Thyroid gland (tissue), 4 donors: ENCODE results near the gene ASCC2. TPM values are rescaled to one million over a fixed set of nuclear protein-coding genes. Genes with fewer than 3 reads are reported as not detected.
A peak's percentile ranks its signal among the peaks of the same experiment; 100 is the strongest.

ENCODE experiments used
- DNase-seq, 2 donors: peaks; one replicate each; pipeline ENCODE4 v3.0.0-alpha.2; 2019
- H3K27ac ChIP-seq, 3 donors: fragments of 200-600 bp; sonication (generic); 1 replicate in 2 of 3; 2 replicates in 1 of 3; pipeline ENCODE4 v1.5.1; 2016 to 2019; ENCODE audit warnings: mild to moderate bottlenecking in 1 of 3, moderate library complexity in 1 of 3
- H3K27me3 ChIP-seq: fragments of 200-600 bp; sonication (generic); one replicate; pipeline ENCODE4 v1.5.1; 2019
- H3K36me3 ChIP-seq, 2 donors: fragments of 200-600 bp; sonication (generic); one replicate each; pipeline ENCODE4 v1.5.1; 2016 to 2019
- H3K4me1 ChIP-seq, 2 donors: fragments of 200-600 bp; sonication (generic); one replicate each; pipeline ENCODE4 v1.5.1; 2017 to 2019
- H3K4me3 ChIP-seq, 3 donors: fragments of 200-600 bp; sonication (generic); replicated peaks in 1 of 3; 1 replicate in 2 of 3; 2 replicates in 1 of 3; pipeline ENCODE4 v1.5.1; 2016; ENCODE audit warnings: mild to moderate bottlenecking in 1 of 3
- H3K9me3 ChIP-seq: fragments of 200-600 bp; sonication (generic); one replicate; pipeline ENCODE4 v1.5.1; 2017
- CTCF ChIP-seq, 6 experiments: fragments of 200-600 bp in 3 of 6; fragments of 450-650 bp in 3 of 6; sonication (generic) in 3 of 6; IDR thresholded peaks; one replicate each; pipeline ENCODE4 v1.5.1; 2016 to 2019; ENCODE audit warnings: antibody characterized with exemption in 6 of 6, mild to moderate bottlenecking in 2 of 6, inconsistent platforms in 1 of 6, moderate library complexity in 1 of 6
- POLR2A ChIP-seq, 2 donors: fragments of 450-650 bp; IDR thresholded peaks; one replicate each; pipeline ENCODE4 v1.6.1; 2017; ENCODE audit warnings: antibody characterized with exemption in 2 of 2, mild to moderate bottlenecking in 2 of 2, moderate library complexity in 1 of 2
- WGBS, 2 donors: methylation state at CpG; one replicate each; pipeline ENCODE4 v1.1.5; 2017; 5-methylcytosine and 5-hydroxymethylcytosine counted together
- intact Hi-C: fragments of 100-400 bp; cut with DNase I; formaldehyde crosslinking; loops from one replicate; pipeline ENCODE4 v1.15.1; 2023
- total RNA-seq, 4 donors: library from RNA; depleted of rRNA; stranded (reverse); fragments of >200 nt; gene quantifications; one replicate each; pipeline ENCODE4 v1.2.3, GENCODE V29; 2016

ASCC2 gene
- total RNA-seq, 4 donors from 2014 or later = 47.6 to 66.8 (median 51.3) TPM

- Histone ChIP-seq H3K4me1 (no peaks in the 10 kb centered on the region), H3K4me3 (no peak overlapping the region), H3K27ac (no peak overlapping the region), H3K9me3 (no peaks in the 10 kb centered on the region), H3K36me3 (no peaks in the 10 kb centered on the region), H3K27me3 (no peaks in the 10 kb centered on the region)
- TF ChIP-seq POLR2A (IDR thresholded peaks at IDR 0.05) = no peak
- no peak for TF ChIP-seq CTCF (IDR thresholded peaks at IDR 0.05)
- 90 to 93% methylated on average over 9 to 14 of the region's 16 CpGs for WGBS, 2 donors
- DNase-seq = no peak
- intact Hi-C loops = no loop called here
Observed at GRCh38 chr22:29753808-29754657, 84.0 kb downstream of the ASCC2 start.

- WGBS, 2 donors = 100% methylated on average over 2 of the region's 2 CpGs
- no peak for TF ChIP-seq CTCF (IDR thresholded peaks at IDR 0.05)
- TF ChIP-seq POLR2A (IDR thresholded peaks at IDR 0.05) = no peak
- H3K4me1 ChIP-seq = no peaks in the 10 kb centered on the region
- H3K36me3 ChIP-seq = peaks cover 0 to 14% of the 10 kb centered on the region in 2 donors
- no peaks in the 10 kb centered on the region for H3K9me3 ChIP-seq
- intact Hi-C loops = no loop called here
- no peak overlapping the region for H3K4me3 ChIP-seq
- H3K27ac ChIP-seq = no peak overlapping the region
- H3K27me3 ChIP-seq = no peaks in the 10 kb centered on the region
- no peak for DNase-seq
Observed at GRCh38 chr22:29751669-29752068, 86.4 kb downstream of the ASCC2 start.

- 82 to 86% methylated on average over 11 of the region's 11 CpGs for WGBS, 2 donors
- H3K27ac ChIP-seq = no peak overlapping the region
- H3K4me1 ChIP-seq = no peaks in the 10 kb centered on the region
- H3K9me3 ChIP-seq = no peaks in the 10 kb centered on the region
- no peak for TF ChIP-seq POLR2A (IDR thresholded peaks at IDR 0.05)
- no peak for TF ChIP-seq CTCF (IDR thresholded peaks at IDR 0.05)
- no peaks in the 10 kb centered on the region for H3K27me3 ChIP-seq
- H3K36me3 ChIP-seq = peaks cover 0 to 16% of the 10 kb centered on the region in 2 donors
- H3K4me3 ChIP-seq = no peak overlapping the region
- intact Hi-C loops = no loop called here
- peak in 1 of 2 donors; percentile 10 for DNase-seq
Observed at GRCh38 chr22:29750559-29751538, 87.2 kb downstream of the ASCC2 start.

GRCh38 chr22:29750029-29750428 lies 88.0 kb downstream of the ASCC2 start:
- WGBS, 2 donors = 92 to 97% methylated on average over 3 of the region's 3 CpGs
- H3K36me3 ChIP-seq = peaks cover 0 to 16% of the 10 kb centered on the region in 2 donors
- intact Hi-C loops = no loop called here

More at GRCh38 chr22:29750029-29750428, 88.0 kb downstream of the ASCC2 start:
- H3K27ac ChIP-seq = no peak overlapping the region
- H3K4me1 ChIP-seq = peaks cover 0 to 3% of the 10 kb centered on the region in 2 donors
- no peak for DNase-seq
- no peak for TF ChIP-seq POLR2A (IDR thresholded peaks at IDR 0.05)
- TF ChIP-seq CTCF (IDR thresholded peaks at IDR 0.05) = no peak
- no peaks in the 10 kb centered on the region for H3K27me3 ChIP-seq
- no peak overlapping the region for H3K4me3 ChIP-seq
- H3K9me3 ChIP-seq = no peaks in the 10 kb centered on the region
